Neuronal stem cell (in vitro differentiated cells): Measurements from ENCODE around the gene ZNF184.

Experiments
- DNase-seq: peaks from one replicate; pipeline ENCODE4 v3.0.0-alpha.2; 2013; ENCODE audit warnings: low spot score
- H2AFZ ChIP-seq: one replicate; pipeline ENCODE4 v1.6.1; 2013; ENCODE audit warnings: mild to moderate bottlenecking, low read length, inconsistent platforms
- H2AK5ac ChIP-seq: 2 replicates; pipeline ENCODE4 v1.6.1; 2013; ENCODE audit warnings: low read depth, mild to moderate bottlenecking, inconsistent platforms, low read length, moderate library complexity, mixed read lengths
- H2BK120ac ChIP-seq: 2 replicates; pipeline ENCODE4 v1.6.1; 2013; ENCODE audit warnings: low read depth, mild to moderate bottlenecking, inconsistent platforms, low read length, moderate library complexity, mixed read lengths
- H2BK12ac ChIP-seq: one replicate; pipeline ENCODE4 v1.6.1; 2013; ENCODE audit warnings: low read length, inconsistent platforms
- H2BK15ac ChIP-seq: 2 replicates; pipeline ENCODE4 v1.6.1; 2013; ENCODE audit warnings: mild to moderate bottlenecking, low read length, inconsistent platforms, mixed read lengths
- H2BK5ac ChIP-seq: one replicate; pipeline ENCODE4 v1.6.1; 2013; ENCODE audit warnings: inconsistent platforms, mild to moderate bottlenecking, low read length, moderate library complexity
- H3K14ac ChIP-seq: one replicate; pipeline ENCODE4 v1.6.1; 2013; ENCODE audit warnings: low read length, inconsistent platforms
- H3K18ac ChIP-seq: 2 replicates; pipeline ENCODE4 v1.6.1; 2013; ENCODE audit warnings: low read length, inconsistent platforms
- H3K23ac ChIP-seq: 2 replicates; pipeline ENCODE4 v1.6.1; 2013; ENCODE audit warnings: low read depth, mild to moderate bottlenecking, mixed read lengths, low read length, inconsistent platforms; ENCODE audit not compliant: poor library complexity
- H3K27ac ChIP-seq: replicated peaks from 3 replicates; pipeline ENCODE4 v1.5.1; 2013; ENCODE audit warnings: low read length, inconsistent platforms
- H3K27me3 ChIP-seq, 3 experiments: 2 replicates each; pipeline ENCODE4 v1.6.1; 2013; ENCODE audit warnings: low read length in 3 of 3, mild to moderate bottlenecking in 2 of 3, inconsistent platforms in 1 of 3, low read depth in 1 of 3, mixed read lengths in 1 of 3, moderate library complexity in 1 of 3; ENCODE audit not compliant: control insufficient read depth in 3 of 3, insufficient read depth in 3 of 3
- H3K36me3 ChIP-seq, 2 donors: replicated peaks in 1 of 2; 2 replicates each; pipeline ENCODE4 v1.6.1; 2013; ENCODE audit warnings: low read length in 2 of 2; ENCODE audit not compliant: control insufficient read depth in 2 of 2, insufficient read depth in 2 of 2
- H3K4ac ChIP-seq: 2 replicates; pipeline ENCODE4 v1.6.1; 2013; ENCODE audit warnings: inconsistent platforms, mild to moderate bottlenecking, low read length, moderate library complexity
- H3K4me1 ChIP-seq, 2 donors: 1 replicate in 1 of 2; 2 replicates in 1 of 2; pipeline ENCODE4 v1.6.1; 2013; ENCODE audit warnings: low read length in 2 of 2, low read depth in 1 of 2; ENCODE audit not compliant: control insufficient read depth in 2 of 2, insufficient read depth in 1 of 2
- H3K4me2 ChIP-seq: one replicate; pipeline ENCODE4 v1.6.1; 2013; ENCODE audit warnings: mild to moderate bottlenecking, low read length, inconsistent platforms; ENCODE audit not compliant: insufficient read depth, poor library complexity, severe bottlenecking
- H3K4me3 ChIP-seq, 2 donors: 2 replicates each; pipeline ENCODE4 v1.5.1; 2013; ENCODE audit warnings: low read length in 2 of 2, mild to moderate bottlenecking in 2 of 2, inconsistent platforms in 1 of 2, moderate library complexity in 1 of 2
- H3K79me1 ChIP-seq: one replicate; pipeline ENCODE4 v1.6.1; 2013; ENCODE audit warnings: low read depth, mild to moderate bottlenecking, inconsistent platforms, low read length, moderate library complexity
- H3K9ac ChIP-seq: one replicate; pipeline ENCODE4 v1.6.1; 2013; ENCODE audit warnings: mild to moderate bottlenecking, low read depth, low read length, inconsistent platforms; ENCODE audit not compliant: poor library complexity
- H3K9me3 ChIP-seq, 2 donors: replicated peaks in 1 of 2; 2 replicates each; pipeline versions ENCODE3 to v1.6.1; 2013; ENCODE audit warnings: low read length in 2 of 2, mild to moderate bottlenecking in 2 of 2, inconsistent platforms in 1 of 2, low read depth in 1 of 2, mixed read lengths in 1 of 2, moderate library complexity in 1 of 2; ENCODE audit not compliant: control insufficient read depth in 2 of 2, insufficient read depth in 1 of 2
- H4K8ac ChIP-seq: one replicate; pipeline ENCODE4 v1.6.1; 2013; ENCODE audit warnings: low read depth, mild to moderate bottlenecking, inconsistent platforms, low read length, moderate library complexity
- H4K91ac ChIP-seq: one replicate; pipeline ENCODE4 v1.6.1; 2013; ENCODE audit warnings: low read length, low read depth, mild to moderate bottlenecking, inconsistent platforms; ENCODE audit not compliant: poor library complexity
- WGBS, 2 donors: extraction: QIAGEN DNeasy Blood & Tissue Kit; methylation state at CpG; one replicate each; pipeline ENCODE4 v1.1.7; 2013; ENCODE audit warnings: missing lambda C conversion rate in 2 of 2, mixed read lengths in 1 of 2; ENCODE audit not compliant: insufficient read length in 2 of 2, insufficient replicate concordance in 1 of 2; ENCODE audit errors: extremely low coverage in 2 of 2; 5-methylcytosine and 5-hydroxymethylcytosine counted together

The ZNF184 gene

GRCh38 chr6:27474172-27474465 is 1.2 kb upstream of the ZNF184 start:
- no peak overlapping the region for H2BK15ac ChIP-seq
- peaks cover 0 to 21% of the 10 kb centered on the region in 2 donors for H3K9me3 ChIP-seq
- no peak overlapping the region for H3K4ac ChIP-seq
- H3K27ac ChIP-seq: no peak overlapping the region
- no peaks in the 10 kb centered on the region for H3K27me3 ChIP-seq
- H2BK5ac ChIP-seq: no peak overlapping the region
- no peak overlapping the region for H2BK12ac ChIP-seq
- H3K9ac ChIP-seq: no peak overlapping the region
- WGBS, 2 donors: no CpG with 5 or more reads among the region's 4 CpGs
- H3K23ac ChIP-seq: no peak overlapping the region
- no peak overlapping the region for H2AFZ ChIP-seq
- H3K36me3 ChIP-seq: peaks cover 0 to 22% of the 10 kb centered on the region in 2 donors
- H3K14ac ChIP-seq: no peak overlapping the region
- DNase-seq: no peak
- no peak overlapping the region for H2BK120ac ChIP-seq
- H2AK5ac ChIP-seq: no peak overlapping the region
- peaks cover 0 to 3% of the 10 kb centered on the region in 2 donors for H3K4me1 ChIP-seq
- H3K4me3 ChIP-seq: no peak overlapping the region
- no peak overlapping the region for H4K8ac ChIP-seq
- peaks cover 2% of the 10 kb centered on the region for H3K79me1 ChIP-seq
- no peak overlapping the region for H4K91ac ChIP-seq
- H3K4me2 ChIP-seq: peak overlapping the region; percentile 25
- H3K18ac ChIP-seq: no peak overlapping the region

- H3K23ac ChIP-seq: no peak overlapping the region
- WGBS, 2 donors: no CpG with 5 or more reads among the region's 13 CpGs
- peak overlapping the region; percentile 82 for H3K4me2 ChIP-seq
- H2BK12ac ChIP-seq: no peak overlapping the region
- peak overlapping the region; percentile 92 for H2AFZ ChIP-seq
- peak overlapping the region; percentile 82 to 85 for H3K4me3 ChIP-seq
- H4K91ac ChIP-seq: no peak overlapping the region
- no peak overlapping the region for H3K14ac ChIP-seq
- peaks cover 2 to 41% of the 10 kb centered on the region in 2 donors for H3K36me3 ChIP-seq
- peak overlapping the region; percentile 92 for H3K27ac ChIP-seq
- no peak overlapping the region for H2AK5ac ChIP-seq
- peak; percentile 65 for DNase-seq
- H3K27me3 ChIP-seq: no peaks in the 10 kb centered on the region
- H4K8ac ChIP-seq: no peak overlapping the region
- H3K9ac ChIP-seq: peak overlapping the region; percentile 71
- peak overlapping the region; percentile 93 for H3K18ac ChIP-seq
- H3K79me1 ChIP-seq: peaks cover 2% of the 10 kb centered on the region
- peaks cover 0 to 40% of the 10 kb centered on the region in 2 donors for H3K9me3 ChIP-seq
- H2BK5ac ChIP-seq: peak overlapping the region; percentile 62
- H3K4me1 ChIP-seq: peaks cover 0 to 3% of the 10 kb centered on the region in 2 donors
- H2BK120ac ChIP-seq: no peak overlapping the region
- H3K4ac ChIP-seq: no peak overlapping the region
- peak overlapping the region; percentile 11 for H2BK15ac ChIP-seq
These were observed 706 bp downstream of the ZNF184 start for GRCh38 chr6:27472182-27472616.

GRCh38 chr6:27471365-27472115 is 1.4 kb downstream of the ZNF184 start:
- no peak for DNase-seq
- no peak overlapping the region for H3K4ac ChIP-seq
- no peaks in the 10 kb centered on the region for H3K27me3 ChIP-seq
- peak overlapping the region; percentile 92 for H2AFZ ChIP-seq
- peaks cover 0 to 47% of the 10 kb centered on the region in 2 donors for H3K9me3 ChIP-seq
- no peak overlapping the region for H2AK5ac ChIP-seq
- no CpG with 5 or more reads among the region's 6 CpGs for WGBS, 2 donors
- H4K8ac ChIP-seq: no peak overlapping the region
- no peak overlapping the region for H3K18ac ChIP-seq
- H3K4me2 ChIP-seq: peak overlapping the region; percentile 82
- H3K9ac ChIP-seq: no peak overlapping the region
- peaks cover 4 to 48% of the 10 kb centered on the region in 2 donors for H3K36me3 ChIP-seq
- no peak overlapping the region for H3K27ac ChIP-seq
- no peak overlapping the region for H4K91ac ChIP-seq
- H2BK15ac ChIP-seq: no peak overlapping the region
- H2BK12ac ChIP-seq: no peak overlapping the region
- no peak overlapping the region for H3K14ac ChIP-seq
- no peak overlapping the region for H2BK120ac ChIP-seq
- H3K4me3 ChIP-seq: peak overlapping the region in 1 of 2 donors; percentile 82
- H2BK5ac ChIP-seq: no peak overlapping the region
- H3K79me1 ChIP-seq: peaks cover 2% of the 10 kb centered on the region
- H3K23ac ChIP-seq: no peak overlapping the region
- peaks cover 0 to 3% of the 10 kb centered on the region in 2 donors for H3K4me1 ChIP-seq

- Histone ChIP-seq H3K14ac (no peak overlapping the region), H4K8ac (no peak overlapping the region), H3K23ac (no peak overlapping the region), H2BK12ac (no peak overlapping the region), H3K27me3 (no peaks in the 10 kb centered on the region), H2BK5ac (no peak overlapping the region), H2BK15ac (no peak overlapping the region), H3K9me3 (peaks cover 0 to 60% of the 10 kb centered on the region in 2 donors), H3K4me2 (no peak overlapping the region), H3K4ac (no peak overlapping the region), H3K9ac (no peak overlapping the region), H3K79me1 (peaks cover 2% of the 10 kb centered on the region), H4K91ac (no peak overlapping the region), H2AFZ (no peak overlapping the region), H3K27ac (no peak overlapping the region), H2AK5ac (no peak overlapping the region), H3K4me3 (no peak overlapping the region), H3K36me3 (peaks cover 4 to 60% of the 10 kb centered on the region in 2 donors), H2BK120ac (no peak overlapping the region), H3K18ac (no peak overlapping the region), H3K4me1 (peaks cover 0 to 3% of the 10 kb centered on the region in 2 donors)
- 100% methylated on average over 1 of the region's 2 CpGs; no CpG with 5 or more reads in 1 of the 2 donors for WGBS, 2 donors
- no peak for DNase-seq
These were observed 2.9 kb downstream of the ZNF184 start for GRCh38 chr6:27470023-27470422.
